K562 (cell line): ENCODE data around the gene SLC4A1. TPM values are rescaled to one million over a fixed set of nuclear protein-coding genes. Genes with fewer than 3 reads are reported as not detected.
A peak's percentile ranks its signal among the peaks of the same experiment; 100 is the strongest.

ENCODE experiments used
- BCLAF1 ChIP-seq, 2 experiments: fragments of 450-650 bp in 1 of 2; IDR thresholded peaks; 2 replicates each; pipeline ENCODE4 v1.6.1; 2011 to 2017; ENCODE audit warnings: low read depth in 2 of 2, antibody characterized with exemption in 1 of 2, borderline replicate concordance in 1 of 2, low read length in 1 of 2, mild to moderate bottlenecking in 1 of 2, mixed read lengths in 1 of 2; ENCODE audit not compliant: control insufficient read depth in 1 of 2
- CCNT2 ChIP-seq: IDR thresholded peaks from 2 replicates; pipeline ENCODE4 v1.6.1; 2011; ENCODE audit warnings: borderline replicate concordance, low read depth, mild to moderate bottlenecking, moderate library complexity, mixed read lengths, low read length; ENCODE audit not compliant: insufficient read length; ENCODE audit errors: extremely low read depth
- CHD2 ChIP-seq: IDR thresholded peaks from 2 replicates; pipeline ENCODE4 v1.6.1; 2011; ENCODE audit warnings: low read depth, low read length
- CREB1 ChIP-seq, 2 experiments: sonication (generic) in 1 of 2; formaldehyde crosslinking in 1 of 2; IDR thresholded peaks; 2 replicates each; pipeline versions ENCODE4 v1.6.1 to v1.8.0; 2012 to 2022; ENCODE audit warnings: inconsistent platforms in 1 of 2, mild to moderate bottlenecking in 1 of 2, missing genetic modification reagents in 1 of 2, moderate library complexity in 1 of 2
- ELF1 ChIP-seq: fragments of 200-800 bp; sonication (Bioruptor generic); IDR thresholded peaks from 2 replicates; pipeline ENCODE4 v1.6.1; 2016; ENCODE audit warnings: missing genetic modification characterization, missing compliant biosample characterization
- ELK1 ChIP-seq: sonication (generic); formaldehyde crosslinking; IDR thresholded peaks from 2 replicates; pipeline ENCODE4 v1.8.1; 2022; ENCODE audit warnings: missing genetic modification reagents
- GABPA ChIP-seq: fragments of 200-800 bp; sonication (Bioruptor generic); conservative IDR thresholded peaks from 2 replicates; pipeline ENCODE4 v1.6.1; 2016; ENCODE audit warnings: low read depth, missing genetic modification characterization, missing compliant biosample characterization
- GABPB2 ChIP-seq: fragments of 250-450 bp; sonication (Bioruptor Pico); conservative IDR thresholded peaks from 2 replicates; pipeline ENCODE4 v1.5.1; 2021; ENCODE audit warnings: mild to moderate bottlenecking
- HMGN3 ChIP-seq: IDR thresholded peaks from 2 replicates; pipeline ENCODE4 v1.6.1; 2011; ENCODE audit warnings: borderline replicate concordance, low read depth, mild to moderate bottlenecking, mixed read lengths, low read length; ENCODE audit not compliant: insufficient read length; ENCODE audit errors: extremely low read depth
- HNRNPLL ChIP-seq: fragments of 200-400 bp; formaldehyde crosslinking; IDR thresholded peaks from 2 replicates; pipeline ENCODE4 v1.6.1; 2017; ENCODE audit warnings: low read length, low read depth, mild to moderate bottlenecking; ENCODE audit not compliant: poor library complexity, severe bottlenecking
- KDM4B ChIP-seq, 2 experiments: fragments of 450-650 bp in 1 of 2; sonication (generic) in 1 of 2; IDR thresholded peaks; 2 replicates each; pipeline ENCODE4 v1.6.1; 2016 to 2017; ENCODE audit warnings: borderline replicate concordance in 2 of 2, antibody characterized with exemption in 1 of 2, low read depth in 1 of 2, mild to moderate bottlenecking in 1 of 2
- KLF13 ChIP-seq: fragments of 450-650 bp; IDR thresholded peaks from 2 replicates; pipeline ENCODE4 v1.6.1; 2016; ENCODE audit warnings: missing genetic modification characterization, low read depth, mild to moderate bottlenecking, missing compliant biosample characterization, moderate library complexity, borderline replicate concordance
- NFIX ChIP-seq: fragments of 250-450 bp; sonication (Bioruptor Pico); IDR thresholded peaks from 2 replicates; pipeline ENCODE4 v1.4.0; 2020; ENCODE audit warnings: low read depth, mild to moderate bottlenecking, moderate library complexity
- SMARCA5 ChIP-seq: fragments of 450-650 bp; IDR thresholded peaks from 2 replicates; pipeline ENCODE4 v1.6.1; 2016
- SMARCC2 ChIP-seq: fragments of 450-650 bp; IDR thresholded peaks from 2 replicates; pipeline ENCODE4 v1.6.1; 2017; ENCODE audit warnings: antibody characterized with exemption, moderate library complexity, mild to moderate bottlenecking, low read depth
- ZNF124 ChIP-seq: sonication (generic); formaldehyde crosslinking; IDR thresholded peaks from 2 replicates; pipeline ENCODE4 v1.8.1; 2022; ENCODE audit warnings: missing genetic modification reagents
- ZNF311 ChIP-seq: fragments of 250-450 bp; sonication (Bioruptor Pico); IDR thresholded peaks from 2 replicates; pipeline ENCODE4 v1.4.0; 2020; ENCODE audit warnings: mild to moderate bottlenecking, moderate library complexity
- ZNF507 ChIP-seq: conservative IDR thresholded peaks from 2 replicates; pipeline ENCODE4 v1.6.1; 2017; ENCODE audit warnings: missing genetic modification characterization, missing compliant biosample characterization
- ZNF75A ChIP-seq: fragments of 450-650 bp; formaldehyde crosslinking; IDR thresholded peaks from 2 replicates; pipeline ENCODE4 v1.4.0; 2020; ENCODE audit warnings: mild to moderate bottlenecking
- polyA plus RNA-seq, 8 experiments: library from polyadenylated mRNA; depleted of rRNA in 4 of 8; stranded (reverse) in 5 of 8; unstranded in 3 of 8; fragments of >200 nt; fragmentation: Nextera tagmentation in 2 of 8; fragmentation: Illumina TruSeq in 1 of 8; extraction: Ambion mirVana in 2 of 8; extraction: Trizol in 1 of 8; gene quantifications; 2 replicates each; pipeline versions ENCODE4 v1.2.1 to v1.2.3, GENCODE V29; 2011 to 2014; ENCODE audit warnings: inconsistent platforms in 1 of 8, missing spikeins in 1 of 8
- total RNA-seq, 7 experiments: library from RNA; depleted of rRNA in 6 of 7; stranded (reverse); fragments of >200 nt in 6 of 7; fragmentation: Illumina TruSeq in 2 of 7; extraction: Trizol in 2 of 7; gene quantifications; 2 replicates each; pipeline versions ENCODE4 v1.2.1 to v1.2.3, GENCODE V29; 2011 to 2021; ENCODE audit warnings: low replicate concordance in 1 of 7

Gene SLC4A1
- total and polyA plus RNA-seq, 9 of the 15 experiments (the other 6 are each of a cell fraction or from before 2014, with no cell fraction given), result 0.14 to 1.00 (median 0.53) TPM

DNA sequence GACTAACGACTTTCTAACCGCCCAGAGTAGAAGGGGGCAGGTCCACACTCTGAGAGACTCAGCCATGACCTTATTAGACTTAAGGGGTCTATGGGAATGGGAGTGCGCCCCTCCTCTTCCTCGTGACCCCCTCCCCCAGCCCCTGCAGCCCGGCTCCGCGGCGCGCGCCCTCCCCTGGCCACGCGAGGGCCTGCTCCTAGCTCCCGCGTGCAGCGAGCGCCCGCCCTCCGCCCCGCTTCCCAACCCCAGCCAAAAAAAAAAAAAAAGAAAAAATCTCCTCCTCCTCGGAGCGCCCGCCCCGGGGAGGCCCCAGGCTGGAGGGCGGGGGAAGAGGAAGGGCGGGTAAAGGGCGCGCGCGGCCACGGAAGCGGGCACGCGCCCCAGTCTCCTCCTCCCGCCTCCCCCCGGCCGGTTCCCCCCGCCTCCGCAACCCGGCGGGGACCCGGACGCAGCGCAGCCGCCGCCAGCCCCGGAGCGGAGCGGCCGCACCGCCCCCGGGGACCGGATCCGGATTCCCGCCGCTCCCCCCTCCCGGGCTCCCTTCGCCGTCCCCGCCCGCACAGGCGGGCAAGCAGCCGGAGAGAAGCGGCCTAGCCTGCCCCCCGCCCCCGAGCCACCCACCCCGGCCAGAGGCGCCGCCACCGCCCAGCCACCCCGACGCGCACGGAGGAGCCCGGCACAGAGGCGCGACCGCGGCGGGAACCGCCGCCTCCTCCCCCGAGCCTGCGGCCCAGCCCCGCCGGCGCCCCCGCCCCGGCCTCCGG lies 49.4 kb downstream of the SLC4A1 start (continued):
- no peak for TF ChIP-seq BCLAF1 (IDR thresholded peaks at IDR 0.05; ENCODE audit: borderline replicate concordance in 1 of 2, control insufficient read depth in 1 of 2, low read depth in 2 of 2, low read length in 1 of 2)
- no peak for TF ChIP-seq ELK1 (CRISPR knock-in tag)
- TF ChIP-seq CHD2, result no peak
- no peak for TF ChIP-seq SMARCC2
- TF ChIP-seq ZNF75A (CRISPR knock-in tag), result no peak
- TF ChIP-seq KDM4B (IDR thresholded peaks at IDR 0.05; ENCODE audit: borderline replicate concordance in 2 of 2, low read depth in 1 of 2), result 0 out of 4 replicates have a peak, but pooled peaks of 1 of the 2 experiments have one; percentile 26
- TF ChIP-seq GABPB2, result no peak
- TF ChIP-seq CCNT2, result peak; percentile 33
- no peak for TF ChIP-seq ZNF124
- TF ChIP-seq ELF1 (tag), result peak; percentile 58
- peak; percentile 17 for TF ChIP-seq HMGN3
- TF ChIP-seq GABPA (tag), result peak; percentile 74
- no peak for TF ChIP-seq KLF13 (tag)
- no peak for TF ChIP-seq NFIX (CRISPR knock-in tag)
- TF ChIP-seq CREB1 (IDR thresholded peaks at IDR 0.05), result 0 out of 2 replicates have a peak, but pooled peaks have one; percentile 6
- no peak for TF ChIP-seq CREB1 (CRISPR knock-in tag; IDR thresholded peaks at IDR 0.05)
- peak; percentile 1 for TF ChIP-seq HNRNPLL
- no peak for TF ChIP-seq SMARCA5
- TF ChIP-seq ZNF507, result no peak
- no peak for TF ChIP-seq ZNF311 (CRISPR knock-in tag)
